DOHH2 (cell line): Measurements from ENCODE around the gene IMMT.

Experiments
- H3F3A ChIP-seq: fragments of 200-600 bp; sonication (generic), shearing (Covaris generic); 2 replicates; pipeline ENCODE4 v1.6.0; 2016; ENCODE audit warnings: antibody characterized with exemption, mild to moderate bottlenecking; ENCODE audit not compliant: control insufficient read depth, insufficient read depth
- H3K27ac ChIP-seq: fragments of 200-600 bp; sonication (generic); 2 replicates; pipeline ENCODE4 v1.5.1; 2014; ENCODE audit warnings: low read depth, mild to moderate bottlenecking, low read length, moderate library complexity
- H3K27me3 ChIP-seq: fragments of 200-600 bp; sonication (generic); 2 replicates; pipeline ENCODE4 v1.6.1; 2014; ENCODE audit warnings: mild to moderate bottlenecking, low read length, mixed read lengths; ENCODE audit not compliant: control insufficient read depth
- H3K36me3 ChIP-seq: fragments of 200-600 bp; sonication (generic); 2 replicates; pipeline ENCODE4 v1.6.1; 2014; ENCODE audit warnings: mild to moderate bottlenecking, low read length, moderate library complexity, mixed read lengths; ENCODE audit not compliant: control insufficient read depth
- H3K4me1 ChIP-seq: fragments of 200-600 bp; sonication (generic); 2 replicates; pipeline ENCODE4 v1.6.1; 2014; ENCODE audit warnings: mild to moderate bottlenecking, low read length, mixed read lengths; ENCODE audit not compliant: control insufficient read depth
- H3K4me2 ChIP-seq: fragments of 200-600 bp; sonication (generic); 2 replicates; pipeline ENCODE4 v1.6.0; 2014; ENCODE audit warnings: mild to moderate bottlenecking, low read length, moderate library complexity
- H3K4me3 ChIP-seq: fragments of 200-600 bp; sonication (generic); 2 replicates; pipeline ENCODE4 v1.5.1; 2014; ENCODE audit warnings: mild to moderate bottlenecking, low read length, mixed read lengths
- H3K79me2 ChIP-seq: fragments of 200-600 bp; sonication (generic); 2 replicates; pipeline ENCODE4 v1.6.1; 2014; ENCODE audit warnings: mild to moderate bottlenecking, low read length, mixed read lengths; ENCODE audit not compliant: control insufficient read depth
- H3K9me2 ChIP-seq: fragments of 200-600 bp; sonication (generic); replicated peaks from 2 replicates; pipeline ENCODE4 v1.6.1; 2014; ENCODE audit warnings: mild to moderate bottlenecking, low read length, mixed read lengths; ENCODE audit not compliant: control insufficient read depth
- H3K9me3 ChIP-seq: fragments of 200-600 bp; sonication (generic); 2 replicates; pipeline ENCODE4 v1.6.1; 2014; ENCODE audit warnings: antibody characterized with exemption, low read length, mixed read lengths; ENCODE audit not compliant: control insufficient read depth, insufficient read depth
- H4K20me1 ChIP-seq: fragments of 200-600 bp; sonication (generic); 2 replicates; pipeline ENCODE4 v1.6.0; 2014; ENCODE audit warnings: low read depth, mild to moderate bottlenecking, antibody characterized with exemption, low read length, moderate library complexity; ENCODE audit not compliant: control insufficient read depth, insufficient read depth
- EZH2phosphoT487 ChIP-seq: fragments of 200-600 bp; sonication (generic); IDR thresholded peaks from 2 replicates; pipeline ENCODE4 v1.6.1; 2017; ENCODE audit warnings: borderline replicate concordance, mild to moderate bottlenecking, antibody characterized with exemption, low read length, moderate library complexity, mixed read lengths
- TF ChIP-seq, protein P1 (sequence below): fragments of 200-600 bp; sonication (generic); IDR thresholded peaks from one replicate; pipeline ENCODE4 v1.5.1; 2014; ENCODE audit warnings: antibody characterized with exemption, mild to moderate bottlenecking, low read depth, low read length; ENCODE audit not compliant: poor library complexity, severe bottlenecking

The IMMT gene

DNA sequence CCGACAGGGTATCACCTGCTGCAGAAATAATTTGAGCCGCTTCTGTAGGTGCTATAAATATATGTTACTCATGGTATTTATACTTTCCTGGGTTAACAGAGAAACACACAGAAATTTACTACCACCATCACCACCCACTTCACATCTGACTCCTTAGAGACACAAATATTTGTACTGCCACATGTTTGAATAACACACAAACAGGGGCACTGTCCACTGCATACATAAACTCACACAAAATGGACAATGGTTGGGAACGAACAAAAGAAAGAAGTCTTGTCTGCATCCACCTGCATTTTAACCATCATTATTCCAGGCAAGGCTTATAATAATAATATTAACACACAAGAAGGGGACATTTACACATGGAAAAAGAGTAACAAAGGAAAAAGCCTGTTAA is 24.0 kb downstream of the IMMT start:
- Histone ChIP-seq H3K79me2 (peaks cover 40% of the 10 kb centered on the region), H3K27me3 (no peaks in the 10 kb centered on the region), H3K9me3 (no peaks in the 10 kb centered on the region), H4K20me1 (peaks cover 8% of the 10 kb centered on the region; the same call in 1 of the 2 replicates), H3K36me3 (peaks cover 85% of the 10 kb centered on the region), H3K27ac (no peak overlapping the region), H3K4me2 (no peak overlapping the region), H3K9me2 (no peaks in the 10 kb centered on the region), H3K4me1 (peaks cover 24% of the 10 kb centered on the region), H3K4me3 (no peak overlapping the region), H3F3A (no peaks in the 10 kb centered on the region)
- TF ChIP-seq EZH2phosphoT487 = no peak
- TF ChIP-seq, protein P1, sequence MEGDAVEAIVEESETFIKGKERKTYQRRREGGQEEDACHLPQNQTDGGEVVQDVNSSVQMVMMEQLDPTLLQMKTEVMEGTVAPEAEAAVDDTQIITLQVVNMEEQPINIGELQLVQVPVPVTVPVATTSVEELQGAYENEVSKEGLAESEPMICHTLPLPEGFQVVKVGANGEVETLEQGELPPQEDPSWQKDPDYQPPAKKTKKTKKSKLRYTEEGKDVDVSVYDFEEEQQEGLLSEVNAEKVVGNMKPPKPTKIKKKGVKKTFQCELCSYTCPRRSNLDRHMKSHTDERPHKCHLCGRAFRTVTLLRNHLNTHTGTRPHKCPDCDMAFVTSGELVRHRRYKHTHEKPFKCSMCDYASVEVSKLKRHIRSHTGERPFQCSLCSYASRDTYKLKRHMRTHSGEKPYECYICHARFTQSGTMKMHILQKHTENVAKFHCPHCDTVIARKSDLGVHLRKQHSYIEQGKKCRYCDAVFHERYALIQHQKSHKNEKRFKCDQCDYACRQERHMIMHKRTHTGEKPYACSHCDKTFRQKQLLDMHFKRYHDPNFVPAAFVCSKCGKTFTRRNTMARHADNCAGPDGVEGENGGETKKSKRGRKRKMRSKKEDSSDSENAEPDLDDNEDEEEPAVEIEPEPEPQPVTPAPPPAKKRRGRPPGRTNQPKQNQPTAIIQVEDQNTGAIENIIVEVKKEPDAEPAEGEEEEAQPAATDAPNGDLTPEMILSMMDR = no peak

DNA sequence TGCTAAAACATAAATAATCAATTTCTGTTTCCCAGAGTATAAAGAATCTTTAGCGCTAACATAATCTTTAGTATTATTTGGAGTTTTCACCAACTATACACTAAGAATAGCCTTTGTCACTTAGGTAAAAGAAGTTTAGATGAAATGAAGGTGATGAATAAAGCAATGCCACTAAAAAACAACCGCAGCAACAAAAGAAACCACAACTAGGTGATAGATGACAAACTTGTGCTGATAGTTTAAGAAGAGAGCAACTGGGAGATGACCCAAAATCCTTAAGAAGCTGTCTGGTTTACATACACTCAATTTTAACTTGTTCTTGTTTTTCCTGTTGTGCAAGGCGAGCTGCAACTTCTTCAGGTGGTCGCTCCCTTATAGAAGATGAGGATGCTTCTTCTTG is 24.8 kb downstream of the IMMT start:
- peaks cover 85% of the 10 kb centered on the region for H3K36me3 ChIP-seq
- TF ChIP-seq, protein P1 = no peak
- TF ChIP-seq EZH2phosphoT487 = no peak
- no peaks in the 10 kb centered on the region for H3K27me3 ChIP-seq
- H3K79me2 ChIP-seq = peaks cover 32% of the 10 kb centered on the region
- no peak overlapping the region for H3K4me3 ChIP-seq
- H3F3A ChIP-seq = no peaks in the 10 kb centered on the region
- no peaks in the 10 kb centered on the region for H3K9me2 ChIP-seq
- H3K9me3 ChIP-seq = no peaks in the 10 kb centered on the region
- peaks cover 8% of the 10 kb centered on the region; the same call in 1 of the 2 replicates for H4K20me1 ChIP-seq
- no peak overlapping the region for H3K4me2 ChIP-seq
- H3K4me1 ChIP-seq = peaks cover 15% of the 10 kb centered on the region
- H3K27ac ChIP-seq = no peak overlapping the region

DNA sequence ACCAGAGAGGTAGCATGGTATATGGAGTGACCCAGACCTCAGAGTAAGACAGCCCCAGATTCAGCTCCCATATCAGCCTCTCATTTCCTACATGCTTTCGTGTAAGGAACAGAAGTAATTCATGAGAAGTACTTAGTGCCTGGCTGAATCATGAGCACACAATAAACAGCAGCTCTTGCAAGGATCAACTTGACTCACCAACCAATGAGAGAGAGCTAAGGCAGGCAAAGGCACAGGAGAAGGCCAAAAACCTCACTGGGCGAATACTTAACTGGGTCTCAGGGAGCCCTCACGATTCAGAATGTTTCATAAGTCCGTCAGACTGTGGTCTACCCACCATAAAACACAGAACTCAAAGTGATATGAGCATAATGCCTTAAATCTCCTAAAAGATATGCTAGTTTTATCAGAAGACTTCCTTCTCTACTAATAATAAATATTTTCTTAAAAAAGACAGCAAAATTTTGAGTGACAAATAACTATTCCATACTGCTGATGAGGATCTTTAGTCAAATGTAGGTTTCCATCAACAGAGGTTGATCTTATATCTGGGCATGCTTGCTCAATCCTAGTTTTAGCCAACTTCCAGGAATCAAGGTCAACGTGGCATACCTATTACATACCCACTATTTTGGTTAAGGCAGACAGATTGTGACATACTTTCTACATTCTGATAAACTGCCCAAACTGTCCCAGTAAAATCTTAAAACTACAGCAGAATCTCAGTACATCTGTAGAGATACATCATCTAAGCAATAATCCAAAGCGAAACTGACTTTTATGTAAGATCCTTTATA is 34.9 kb downstream of the IMMT start:
- H3K4me2 ChIP-seq = no peak overlapping the region
- H3K9me3 ChIP-seq = no peaks in the 10 kb centered on the region
- no peaks in the 10 kb centered on the region for H3F3A ChIP-seq
- no peak for TF ChIP-seq EZH2phosphoT487
- TF ChIP-seq, protein P1 = no peak
- no peaks in the 10 kb centered on the region for H3K9me2 ChIP-seq
- no peaks in the 10 kb centered on the region for H4K20me1 ChIP-seq
- H3K4me3 ChIP-seq = no peak overlapping the region
- no peaks in the 10 kb centered on the region for H3K4me1 ChIP-seq
- H3K79me2 ChIP-seq = no peaks in the 10 kb centered on the region
- no peaks in the 10 kb centered on the region for H3K27me3 ChIP-seq
- H3K27ac ChIP-seq = no peak overlapping the region
- peaks cover 84% of the 10 kb centered on the region for H3K36me3 ChIP-seq
